UCSD-AML1 (cell line): ENCODE measurements around the gene SNAPC4.
"Not testable (repeated sequence)": the region's sequence is repeated elsewhere in the genome, so short reads cannot be mapped to it uniquely, and the experiment has no call there.

ENCODE experiments used
- DNase-seq: peaks from one replicate; lab custom pipeline; 2025; ENCODE audit not compliant: unreplicated experiment; lab: John Stamatoyannopoulos, UW

SNAPC4 gene

GRCh38 chr9:136433849-136434579, 34.0 kb upstream of the SNAPC4 start:
- DNase-seq = no peak

GRCh38 chr9:136433043-136433715, 33.2 kb upstream of the SNAPC4 start:
- DNase-seq = no peak

GRCh38 chr9:136432591-136432990, 32.6 kb upstream of the SNAPC4 start:
- no peak for DNase-seq

- DNase-seq = no peak
Observed at GRCh38 chr9:136431782-136432350, 31.9 kb upstream of the SNAPC4 start.

- DNase-seq = no peak
Observed at GRCh38 chr9:136430588-136431234, 30.7 kb upstream of the SNAPC4 start.

- no peak for DNase-seq
Observed at GRCh38 chr9:136429683-136430491, 29.9 kb upstream of the SNAPC4 start.

- DNase-seq = no peak
Observed at GRCh38 chr9:136429075-136429628, 29.2 kb upstream of the SNAPC4 start.

- DNase-seq = no peak
Observed at GRCh38 chr9:136426787-136427186, 26.8 kb upstream of the SNAPC4 start.

- not testable (repeated sequence) for DNase-seq
Observed at GRCh38 chr9:136425367-136425766, 25.4 kb upstream of the SNAPC4 start.

- DNase-seq = no peak
Observed at GRCh38 chr9:136424750-136425362, 24.9 kb upstream of the SNAPC4 start.

GRCh38 chr9:136423432-136424146, 23.6 kb upstream of the SNAPC4 start:
- DNase-seq = no peak

GRCh38 chr9:136422876-136423275, 22.9 kb upstream of the SNAPC4 start:
- no peak for DNase-seq

GRCh38 chr9:136421791-136422190, 21.8 kb upstream of the SNAPC4 start:
- no peak for DNase-seq

- DNase-seq = no peak
Observed at GRCh38 chr9:136419092-136419420, 19.1 kb upstream of the SNAPC4 start.

GRCh38 chr9:136418182-136419091, 18.5 kb upstream of the SNAPC4 start:
- DNase-seq = no peak

GRCh38 chr9:136416914-136417313, 16.9 kb upstream of the SNAPC4 start:
- no peak for DNase-seq

GRCh38 chr9:136416427-136416826, 16.5 kb upstream of the SNAPC4 start:
- DNase-seq = no peak

GRCh38 chr9:136412962-136413361, 13.0 kb upstream of the SNAPC4 start:
- DNase-seq = no peak

- no peak for DNase-seq
Observed at GRCh38 chr9:136411378-136411777, 11.4 kb upstream of the SNAPC4 start.
